Suprapubic skin (tissue), 4 donors: ENCODE results near the gene PROKR1. TPM values are rescaled to one million over a fixed set of nuclear protein-coding genes. Genes with fewer than 3 reads are reported as not detected.

ENCODE experiments used
- DNase-seq, 2 donors: peaks; one replicate each; pipeline ENCODE4 v3.0.0-alpha.2; 2019; ENCODE audit warnings: low spot score in 2 of 2
- H3K27ac ChIP-seq: fragments of 200-600 bp; sonication (generic); one replicate; pipeline ENCODE4 v1.5.1; 2019
- H3K27me3 ChIP-seq: fragments of 200-600 bp; sonication (generic); one replicate; pipeline ENCODE4 v1.5.1; 2019
- H3K36me3 ChIP-seq: fragments of 200-600 bp; sonication (generic); one replicate; pipeline ENCODE4 v1.5.1; 2019
- H3K4me1 ChIP-seq: fragments of 200-600 bp; sonication (generic); one replicate; pipeline ENCODE4 v1.5.1; 2019
- H3K4me3 ChIP-seq: fragments of 200-600 bp; sonication (generic); one replicate; pipeline ENCODE4 v1.5.1; 2019; ENCODE audit warnings: mild to moderate bottlenecking
- H3K9me3 ChIP-seq: fragments of 200-600 bp; sonication (generic); one replicate; pipeline ENCODE4 v1.5.1; 2019
- CTCF ChIP-seq, 2 donors: fragments of 200-600 bp in 1 of 2; fragments of 450-650 bp in 1 of 2; sonication (generic) in 1 of 2; IDR thresholded peaks; one replicate each; pipeline ENCODE4 v1.5.1; 2016 to 2019; ENCODE audit warnings: antibody characterized with exemption in 2 of 2, mild to moderate bottlenecking in 1 of 2, moderate library complexity in 1 of 2
- EP300 ChIP-seq: sonication (generic); formaldehyde crosslinking; IDR thresholded peaks from one replicate; pipeline ENCODE4 v1.6.1; 2017; ENCODE audit warnings: antibody characterized with exemption
- POLR2A ChIP-seq, 2 donors: fragments of 450-650 bp; IDR thresholded peaks; one replicate each; pipeline ENCODE4 v1.6.1; 2017; ENCODE audit warnings: antibody characterized with exemption in 2 of 2, mild to moderate bottlenecking in 2 of 2, moderate library complexity in 2 of 2
- POLR2AphosphoS5 ChIP-seq, 3 donors: sonication (generic); formaldehyde crosslinking; IDR thresholded peaks; one replicate each; pipeline ENCODE4 v1.6.1; 2017; ENCODE audit warnings: antibody characterized with exemption in 3 of 3
- WGBS: methylation state at CpG from one replicate; pipeline ENCODE4 v1.1.5; 2018; 5-methylcytosine and 5-hydroxymethylcytosine counted together
- total RNA-seq, 4 donors: library from RNA; depleted of rRNA; stranded (reverse); fragments of >200 nt; gene quantifications; one replicate each; pipeline ENCODE4 v1.1.0, GENCODE V29; 2016

PROKR1 gene
- total RNA-seq, 4 donors from 2014 or later, result 0.13 to 0.24 TPM; not detected in 2

DNA sequence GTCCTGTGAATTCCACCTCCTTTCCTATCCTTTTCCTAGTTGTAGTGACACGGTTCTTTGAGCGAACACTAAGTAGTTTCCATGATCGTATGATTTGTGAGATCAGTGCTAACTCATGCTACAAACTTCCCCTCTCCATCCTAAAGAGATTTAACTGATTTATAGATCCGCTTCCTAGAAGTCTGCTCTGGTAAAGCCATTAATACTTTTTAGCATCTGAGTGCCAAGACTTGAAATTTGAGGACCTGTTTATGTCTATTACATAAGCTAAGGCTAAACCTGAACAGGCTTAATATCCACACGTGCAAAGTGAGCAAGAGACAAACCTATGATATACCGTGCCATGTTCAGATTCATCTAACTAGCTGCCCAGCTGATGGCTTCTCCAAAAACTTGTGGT, 14.9 kb downstream of the PROKR1 start:
- H3K4me3 ChIP-seq, result no peak overlapping the region
- no peak overlapping the region for H3K27ac ChIP-seq
- H3K4me1 ChIP-seq, result no peaks in the 10 kb centered on the region
- H3K27me3 ChIP-seq, result peaks cover 3% of the 10 kb centered on the region
- 63% methylated on average over 6 of the region's 6 CpGs for WGBS
- H3K36me3 ChIP-seq, result no peaks in the 10 kb centered on the region
- TF ChIP-seq CTCF (IDR thresholded peaks at IDR 0.05) (no peak), POLR2A (IDR thresholded peaks at IDR 0.05) (no peak), EP300 (no peak), POLR2AphosphoS5 (IDR thresholded peaks at IDR 0.05) (no peak)
- no peaks in the 10 kb centered on the region for H3K9me3 ChIP-seq
- DNase-seq, result no peak

- H3K4me3 ChIP-seq, result no peak overlapping the region
- H3K27me3 ChIP-seq, result peaks cover 3% of the 10 kb centered on the region
- no peaks in the 10 kb centered on the region for H3K9me3 ChIP-seq
- no peak overlapping the region for H3K27ac ChIP-seq
- DNase-seq, result no peak
- TF ChIP-seq POLR2A (IDR thresholded peaks at IDR 0.05) (no peak), POLR2AphosphoS5 (IDR thresholded peaks at IDR 0.05) (no peak), EP300 (no peak), CTCF (IDR thresholded peaks at IDR 0.05) (no peak)
- H3K4me1 ChIP-seq, result no peaks in the 10 kb centered on the region
- H3K36me3 ChIP-seq, result no peaks in the 10 kb centered on the region
Observed at GRCh38 chr2:68659081-68659480, 15.7 kb downstream of the PROKR1 start.

DNA sequence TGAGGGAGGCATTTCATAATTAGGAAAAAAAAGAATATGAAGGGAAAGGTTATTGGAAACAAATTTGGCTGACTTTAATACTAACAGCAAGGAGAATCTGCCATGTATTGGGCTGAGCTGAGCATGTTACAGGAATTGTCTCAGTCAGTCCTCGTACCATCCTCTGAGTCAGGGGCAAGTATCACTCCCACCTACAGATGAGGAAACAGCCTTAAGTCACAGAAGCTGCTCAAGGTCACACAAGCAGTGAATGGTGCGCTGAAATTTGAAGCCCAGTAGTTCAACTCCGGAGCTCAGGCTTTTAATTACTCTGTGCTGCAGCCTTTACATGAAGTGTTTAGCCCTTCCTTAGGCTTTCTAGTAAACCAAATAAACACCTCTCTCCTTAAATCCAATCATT, 17.3 kb downstream of the PROKR1 start:
- no peak for TF ChIP-seq POLR2A (IDR thresholded peaks at IDR 0.05)
- no peak for TF ChIP-seq EP300
- TF ChIP-seq CTCF (IDR thresholded peaks at IDR 0.05), result no peak
- no peak for TF ChIP-seq POLR2AphosphoS5 (IDR thresholded peaks at IDR 0.05)
- Histone ChIP-seq H3K36me3 (no peaks in the 10 kb centered on the region), H3K4me1 (no peaks in the 10 kb centered on the region), H3K4me3 (no peak overlapping the region), H3K27ac (no peak overlapping the region), H3K9me3 (no peaks in the 10 kb centered on the region), H3K27me3 (peaks cover 3% of the 10 kb centered on the region)
- DNase-seq, result no peak
- WGBS, result 64% methylated on average over 3 of the region's 3 CpGs

- H3K4me1 ChIP-seq, result no peaks in the 10 kb centered on the region
- 70% methylated on average over 2 of the region's 2 CpGs for WGBS
- no peak overlapping the region for H3K27ac ChIP-seq
- H3K4me3 ChIP-seq, result no peak overlapping the region
- H3K27me3 ChIP-seq, result peaks cover 3% of the 10 kb centered on the region
- no peaks in the 10 kb centered on the region for H3K9me3 ChIP-seq
- TF ChIP-seq EP300 (no peak), POLR2A (IDR thresholded peaks at IDR 0.05) (no peak)
- no peak for DNase-seq
- H3K36me3 ChIP-seq, result no peaks in the 10 kb centered on the region
Observed at GRCh38 chr2:68662466-68662865, 19.1 kb downstream of the PROKR1 start.

DNA sequence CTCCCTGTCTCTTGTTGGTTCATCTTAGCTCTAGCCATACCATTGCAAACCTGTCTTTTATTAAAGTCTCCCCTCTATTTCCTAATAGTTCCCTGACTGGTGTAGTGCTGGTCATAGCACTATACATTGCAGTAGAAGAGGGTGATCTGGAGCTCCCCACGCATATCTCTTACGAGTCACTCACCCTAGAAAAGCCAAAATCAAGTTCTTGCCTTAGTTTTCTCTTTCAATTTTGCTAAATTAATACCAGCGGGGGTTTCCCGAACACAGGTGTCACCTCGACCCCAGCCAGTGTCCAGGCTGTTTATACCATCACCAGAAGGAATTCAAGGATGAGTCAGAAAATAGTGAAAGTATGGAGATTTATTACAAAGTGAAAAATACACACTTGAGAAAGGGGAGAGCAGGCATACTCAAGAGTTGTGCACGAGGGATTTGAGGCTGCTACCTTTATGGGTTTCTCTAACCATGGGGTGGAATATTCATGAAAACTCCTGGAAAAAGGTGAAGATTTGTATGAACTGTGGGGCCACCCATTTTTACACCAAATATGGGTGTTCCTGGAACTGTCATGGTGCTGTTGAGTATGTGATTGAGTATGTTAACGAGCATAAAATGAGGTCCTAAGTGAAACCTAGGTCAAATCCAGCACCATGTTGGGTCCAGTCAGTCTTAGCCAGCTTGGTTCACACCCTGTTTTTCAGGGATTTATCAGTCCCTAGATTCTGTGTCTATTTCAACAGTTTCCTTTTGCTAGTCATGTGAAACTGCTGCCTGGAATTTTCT, 20.2 kb downstream of the PROKR1 start:
- no peak for DNase-seq
- 80% methylated on average over 7 of the region's 7 CpGs for WGBS
- H3K9me3 ChIP-seq, result no peaks in the 10 kb centered on the region

More for the DNA sequence above, 20.2 kb downstream of the PROKR1 start:
- H3K27ac ChIP-seq, result no peak overlapping the region
- H3K4me3 ChIP-seq, result no peak overlapping the region
- TF ChIP-seq POLR2A (IDR thresholded peaks at IDR 0.05), result no peak
- TF ChIP-seq CTCF (IDR thresholded peaks at IDR 0.05), result no peak
- TF ChIP-seq EP300, result no peak
- TF ChIP-seq POLR2AphosphoS5 (IDR thresholded peaks at IDR 0.05), result no peak
- no peaks in the 10 kb centered on the region for H3K4me1 ChIP-seq
- H3K27me3 ChIP-seq, result peaks cover 3% of the 10 kb centered on the region
- H3K36me3 ChIP-seq, result no peaks in the 10 kb centered on the region
